GM10266 (cell line): ENCODE data around the gene FAM13C.

Experiments
- DNase-seq: peaks from one replicate; pipeline ENCODE4 v3.0.0; 2012; ENCODE audit errors: extremely low spot score
- CTCF ChIP-seq: IDR thresholded peaks from 2 replicates; pipeline ENCODE4 v1.5.1; 2012; ENCODE audit warnings: mild to moderate bottlenecking, low read depth; ENCODE audit not compliant: control insufficient read depth, insufficient read depth; ENCODE audit errors: missing control alignments

FAM13C gene

DNA sequence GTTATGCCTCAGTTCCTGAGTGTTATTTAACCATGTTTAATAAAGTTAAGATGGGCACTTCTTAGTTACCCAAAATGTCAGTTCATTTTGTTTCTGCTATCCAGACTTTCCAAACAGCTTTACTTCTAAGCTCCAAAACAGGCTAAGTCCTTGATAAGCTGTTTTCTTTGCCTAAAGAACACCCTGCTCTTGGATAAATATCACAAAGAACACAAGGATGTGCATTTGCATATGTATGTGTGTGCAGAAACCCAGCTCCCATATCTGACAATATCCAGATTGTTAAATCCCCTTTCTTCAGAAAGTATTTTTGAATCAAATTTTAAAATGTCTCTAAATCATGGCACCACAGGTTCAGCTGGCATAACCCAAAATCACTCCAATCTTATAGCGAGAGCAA lies 19.6 kb downstream of the FAM13C start:
- no peak for TF ChIP-seq CTCF
- DNase-seq = no peak

GRCh38 chr10:59342000-59342399 lies 20.3 kb downstream of the FAM13C start:
- no peak for DNase-seq
- TF ChIP-seq CTCF = no peak

DNA sequence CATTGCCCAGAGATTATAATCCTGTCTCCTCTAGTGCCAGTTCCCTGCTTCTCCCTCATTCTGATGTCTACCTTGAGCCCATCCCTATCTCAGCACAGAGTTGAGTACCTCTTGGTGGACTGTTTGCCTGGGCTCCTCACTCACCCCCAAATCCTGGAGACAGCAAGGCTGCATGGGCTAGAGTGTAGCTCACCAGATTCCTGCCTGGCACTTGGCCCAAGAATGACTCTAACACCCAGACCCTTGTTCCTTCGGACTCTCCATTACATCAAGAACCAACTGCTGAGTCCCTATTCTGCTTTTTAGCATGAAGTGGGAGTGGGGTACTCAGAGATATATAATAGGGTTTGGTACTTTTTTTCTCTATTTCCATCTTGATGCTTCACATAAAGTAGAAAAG lies 22.1 kb downstream of the FAM13C start:
- no peak for TF ChIP-seq CTCF
- no peak for DNase-seq

DNA sequence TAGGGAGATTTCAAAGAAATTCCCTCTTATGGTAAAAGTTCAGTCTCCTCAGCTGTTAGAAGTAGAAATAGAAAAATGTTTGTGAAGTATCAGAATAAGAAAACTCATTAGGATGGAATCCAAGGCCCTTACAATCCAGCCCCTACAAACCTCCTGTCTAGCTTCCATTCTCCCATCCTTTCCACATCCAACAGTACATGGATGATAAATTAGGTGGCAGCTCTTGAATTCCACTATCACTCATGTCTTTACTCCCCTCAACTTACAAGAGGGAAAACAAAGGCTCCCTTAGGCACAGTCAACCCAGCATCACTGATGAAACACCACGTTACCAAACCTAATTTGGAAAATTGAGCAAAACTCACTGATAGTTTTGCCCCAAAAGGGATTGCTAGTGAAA lies 23.0 kb downstream of the FAM13C start:
- no peak for TF ChIP-seq CTCF
- DNase-seq = no peak

DNA sequence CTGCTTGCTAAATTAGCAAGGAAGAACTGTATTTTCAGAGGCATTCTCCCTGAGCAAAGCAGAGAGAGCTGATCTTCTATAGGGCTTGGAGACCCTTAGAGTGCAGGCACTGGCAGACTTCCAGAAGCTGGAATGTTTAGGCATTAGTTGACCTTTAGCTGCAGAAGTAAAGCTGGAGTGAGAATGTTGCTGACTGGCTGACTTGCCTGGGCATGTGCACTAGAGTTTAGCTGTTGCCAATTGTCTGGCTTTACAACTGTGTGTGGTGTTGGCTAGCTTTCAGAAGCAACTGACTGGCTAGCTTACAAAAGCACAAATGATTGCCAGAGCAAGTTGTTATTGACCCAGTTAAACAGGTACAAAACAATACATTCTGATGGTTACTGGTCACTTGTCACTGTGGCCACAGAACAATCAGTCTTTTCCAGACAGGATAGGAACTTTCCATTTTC lies 25.1 kb downstream of the FAM13C start:
- no peak for TF ChIP-seq CTCF
- DNase-seq = no peak

- no peak for TF ChIP-seq CTCF
- no peak for DNase-seq
Measured at GRCh38 chr10:59336632-59337031, 25.7 kb downstream of the FAM13C start.

GRCh38 chr10:59335497-59335896 lies 26.9 kb downstream of the FAM13C start:
- no peak for DNase-seq
- TF ChIP-seq CTCF = no peak
